Common myeloid progenitor, CD34-positive (primary cell): Measurements from ENCODE around the gene TENM3.

ENCODE experiments used
- CTCF ChIA-PET: fragments of 350-600 bp; sonication (Branson Sonifier 250); formaldehyde crosslinking; loops from one replicate; lab custom pipeline; 2021; ENCODE audit warnings: antibody characterized with exemption; lab: Charles Lee
- POLR2A ChIA-PET: fragments of 350-600 bp; sonication (Branson Sonifier 250); formaldehyde crosslinking; loops from one replicate; lab custom pipeline; 2021; ENCODE audit warnings: antibody characterized with exemption; lab: Charles Lee
- DNase-seq, 3 donors: peaks; one replicate each; pipeline versions ENCODE4 v3.0.0 to v3.0.0-alpha.2; 2013
- H3K27ac ChIP-seq, 2 experiments: 1 replicate in 1 of 2; 2 replicates in 1 of 2; pipeline ENCODE4 v1.7.0; 2013; ENCODE audit warnings: inconsistent platforms in 2 of 2, low read length in 2 of 2, mild to moderate bottlenecking in 2 of 2, low read depth in 1 of 2, moderate library complexity in 1 of 2; ENCODE audit not compliant: severe bottlenecking in 2 of 2, insufficient read depth in 1 of 2, poor library complexity in 1 of 2
- H3K27me3 ChIP-seq, 5 experiments: replicated peaks in 2 of 5; 1 replicate in 3 of 5; 2 replicates in 2 of 5; pipeline versions ENCODE4 v1.6.1 to v1.7.0; 2013; ENCODE audit warnings: low read length in 4 of 5, mild to moderate bottlenecking in 2 of 5, moderate library complexity in 2 of 5, inconsistent platforms in 1 of 5; ENCODE audit not compliant: insufficient read depth in 5 of 5, control insufficient read depth in 4 of 5
- H3K36me3 ChIP-seq, 4 experiments: 1 replicate in 2 of 4; 2 replicates in 2 of 4; pipeline versions ENCODE4 v1.6.1 to v1.7.0; 2013; ENCODE audit warnings: low read length in 3 of 4, control low read depth in 1 of 4, mild to moderate bottlenecking in 1 of 4; ENCODE audit not compliant: control insufficient read depth in 4 of 4, insufficient read depth in 4 of 4
- H3K4me1 ChIP-seq, 4 experiments: 1 replicate in 3 of 4; 2 replicates in 1 of 4; pipeline versions ENCODE4 v1.6.1 to v1.7.1; 2013; ENCODE audit warnings: low read length in 3 of 4, mild to moderate bottlenecking in 3 of 4, control low read depth in 1 of 4, inconsistent platforms in 1 of 4, moderate library complexity in 1 of 4; ENCODE audit not compliant: control insufficient read depth in 4 of 4, insufficient read depth in 4 of 4; ENCODE audit errors: control extremely low read depth in 1 of 4
- H3K4me3 ChIP-seq, 7 experiments: 1 replicate in 4 of 7; 2 replicates in 3 of 7; pipeline versions ENCODE4 v1.5.1 to v1.7.0; 2013; ENCODE audit warnings: mild to moderate bottlenecking in 7 of 7, low read length in 6 of 7, moderate library complexity in 6 of 7, inconsistent platforms in 2 of 7, low read depth in 2 of 7, control low read depth in 1 of 7; ENCODE audit not compliant: insufficient read depth in 4 of 7, control insufficient read depth in 1 of 7; ENCODE audit errors: extremely low read depth in 1 of 7
- H3K9me3 ChIP-seq, 5 experiments: 1 replicate in 4 of 5; 2 replicates in 1 of 5; pipeline versions ENCODE4 v1.6.1 to v1.7.1; 2013; ENCODE audit warnings: low read length in 4 of 5, mild to moderate bottlenecking in 2 of 5, inconsistent platforms in 1 of 5, low read depth in 1 of 5, moderate library complexity in 1 of 5; ENCODE audit not compliant: control insufficient read depth in 4 of 5, insufficient read depth in 2 of 5; ENCODE audit errors: control extremely low read depth in 1 of 5
- WGBS: methylation state at CpG from one replicate; pipeline ENCODE4 v1.1.5; 2013; ENCODE audit not compliant: insufficient coverage; 5-methylcytosine and 5-hydroxymethylcytosine counted together

Gene TENM3

DNA sequence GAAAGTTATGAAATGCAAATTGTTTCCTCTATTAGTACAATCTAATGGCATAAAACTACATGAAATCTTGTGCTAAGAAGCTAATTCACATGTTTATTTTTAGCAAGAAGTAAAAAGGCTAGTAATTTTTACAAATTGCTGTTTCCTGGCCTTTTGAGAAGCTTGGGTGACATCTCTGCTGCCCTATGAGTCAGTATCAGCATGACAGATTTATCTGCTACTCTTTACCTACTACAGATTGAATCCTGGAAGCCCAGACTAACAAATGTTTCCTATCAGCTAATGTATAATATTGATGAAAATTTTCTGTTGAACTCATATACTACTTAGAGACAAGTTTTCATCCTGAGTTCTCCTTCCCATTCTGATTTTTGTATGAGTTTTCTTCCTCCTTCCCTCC, 441.6 kb downstream of the TENM3 start:
- H3K36me3 ChIP-seq = no peaks in the 10 kb centered on the region
- ChIA-PET POLR2A (interaction anchor here (0.7 kb wide), 1 partner anchor 154 kb away, joined by 5 read pairs; no protein-coding TSS in a partner anchor), CTCF (no interaction called here)
- DNase-seq = no peak
- H3K9me3 ChIP-seq = no peaks in the 10 kb centered on the region
- H3K4me3 ChIP-seq = no peak overlapping the region
- peaks cover 0 to 7% (median 0%) of the 10 kb centered on the region in 5 experiments for H3K27me3 ChIP-seq
- no peak overlapping the region for H3K27ac ChIP-seq
- H3K4me1 ChIP-seq = no peaks in the 10 kb centered on the region

DNA sequence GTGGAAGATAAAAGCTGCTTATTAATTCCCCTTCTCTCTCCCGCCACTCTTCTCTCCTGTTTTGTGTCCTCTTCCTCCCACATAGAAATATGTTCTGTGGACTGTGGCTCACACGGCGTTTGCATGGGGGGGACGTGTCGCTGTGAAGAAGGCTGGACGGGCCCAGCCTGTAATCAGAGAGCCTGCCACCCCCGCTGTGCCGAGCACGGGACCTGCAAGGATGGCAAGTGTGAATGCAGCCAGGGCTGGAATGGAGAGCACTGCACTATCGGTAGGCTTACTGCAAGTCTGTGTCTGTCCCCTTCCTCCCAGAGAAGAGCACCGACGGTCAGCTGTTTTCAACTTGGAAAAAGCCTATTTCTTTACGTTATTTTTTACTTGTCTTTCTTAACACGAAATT, 444.9 kb downstream of the TENM3 start:
- H3K4me3 ChIP-seq = no peak overlapping the region
- no peak overlapping the region for H3K27ac ChIP-seq
- POLR2A ChIA-PET = no interaction called here
- H3K27me3 ChIP-seq = peaks cover 0 to 7% (median 1%) of the 10 kb centered on the region in 5 experiments
- 73% methylated on average over 7 of the region's 14 CpGs for WGBS
- no peak for DNase-seq
- no peaks in the 10 kb centered on the region for H3K36me3 ChIP-seq
- H3K9me3 ChIP-seq = no peaks in the 10 kb centered on the region
- H3K4me1 ChIP-seq = no peaks in the 10 kb centered on the region
- CTCF ChIA-PET = no interaction called here

DNA sequence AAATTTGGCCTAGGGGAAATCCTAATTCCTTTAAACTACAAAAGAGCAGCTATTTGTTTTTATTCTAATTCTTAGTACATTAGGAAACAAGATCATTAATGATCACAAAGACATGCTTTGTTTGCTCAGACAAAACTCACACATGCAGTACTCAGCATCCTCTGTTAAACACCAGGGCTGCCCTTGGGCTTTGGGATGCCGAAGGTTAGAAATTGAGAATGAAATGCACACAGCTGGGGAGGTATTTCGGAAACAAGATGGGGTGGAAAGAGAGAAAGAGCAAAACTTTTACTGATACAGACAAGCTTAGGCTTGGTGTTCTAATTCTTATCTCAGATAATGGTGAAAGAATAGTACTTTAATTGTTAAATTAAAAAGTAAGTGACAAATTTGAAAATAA, 451.3 kb downstream of the TENM3 start:
- Histone ChIP-seq H3K27me3 (peaks cover 0 to 2% (median 0%) of the 10 kb centered on the region in 5 experiments), H3K4me1 (no peaks in the 10 kb centered on the region), H3K9me3 (no peaks in the 10 kb centered on the region), H3K4me3 (no peak overlapping the region), H3K27ac (no peak overlapping the region), H3K36me3 (no peaks in the 10 kb centered on the region)
- POLR2A ChIA-PET = no interaction called here
- no peak for DNase-seq
- WGBS = 93% methylated on average over 2 of the region's 2 CpGs
- CTCF ChIA-PET = no interaction called here

DNA sequence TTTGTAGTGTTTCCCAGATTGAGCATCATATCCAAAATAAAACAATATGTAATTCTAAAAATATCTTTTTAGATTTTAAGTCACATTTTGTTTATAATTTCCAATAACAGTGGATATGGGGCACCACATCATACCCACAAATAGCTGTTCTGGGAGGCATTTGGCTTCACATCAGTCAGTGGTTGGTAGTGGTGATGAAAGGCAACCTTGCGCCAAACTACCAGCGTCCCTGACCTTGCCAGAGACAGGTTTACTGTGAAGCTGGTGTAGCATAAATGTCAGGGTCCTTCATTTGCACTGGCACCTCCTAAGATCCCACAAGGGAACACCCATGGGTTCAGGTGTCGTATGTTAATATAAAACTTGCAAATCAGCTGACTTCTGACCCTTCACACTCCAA, 451.8 kb downstream of the TENM3 start:
- ChIA-PET POLR2A (no interaction called here), CTCF (no interaction called here)
- Histone ChIP-seq H3K4me3 (no peak overlapping the region), H3K27ac (no peak overlapping the region), H3K36me3 (no peaks in the 10 kb centered on the region), H3K9me3 (no peaks in the 10 kb centered on the region), H3K27me3 (peaks cover 0 to 2% (median 0%) of the 10 kb centered on the region in 5 experiments), H3K4me1 (no peaks in the 10 kb centered on the region)
- WGBS = 100% methylated on average over 2 of the region's 3 CpGs
- no peak for DNase-seq

DNA sequence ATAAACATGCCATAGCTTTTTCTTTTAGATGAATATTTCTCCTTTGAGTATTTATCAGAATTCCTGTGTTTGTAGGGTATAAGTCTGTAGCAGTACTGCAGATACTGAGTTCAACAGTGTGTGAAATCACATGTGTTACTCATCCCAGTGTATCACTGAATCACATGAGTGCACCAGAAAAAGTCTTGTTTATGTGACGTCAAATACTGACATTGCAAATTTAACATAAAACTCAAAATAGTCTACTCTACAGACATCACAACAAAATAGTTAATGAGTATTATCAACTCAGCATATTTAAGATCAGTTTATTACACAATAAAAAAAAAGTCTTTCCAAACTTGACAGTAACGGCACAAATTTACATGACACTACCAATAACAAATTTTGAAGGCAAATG, 452.6 kb downstream of the TENM3 start:
- no peaks in the 10 kb centered on the region for H3K9me3 ChIP-seq
- no peak overlapping the region for H3K4me3 ChIP-seq
- ChIA-PET POLR2A (no interaction called here), CTCF (no interaction called here)
- H3K27me3 ChIP-seq = peaks cover 0 to 2% (median 0%) of the 10 kb centered on the region in 5 experiments
- no peaks in the 10 kb centered on the region for H3K36me3 ChIP-seq
- no peak for DNase-seq
- H3K27ac ChIP-seq = no peak overlapping the region
- no peaks in the 10 kb centered on the region for H3K4me1 ChIP-seq
- no CpG with 5 or more reads among the region's 2 CpGs for WGBS

DNA sequence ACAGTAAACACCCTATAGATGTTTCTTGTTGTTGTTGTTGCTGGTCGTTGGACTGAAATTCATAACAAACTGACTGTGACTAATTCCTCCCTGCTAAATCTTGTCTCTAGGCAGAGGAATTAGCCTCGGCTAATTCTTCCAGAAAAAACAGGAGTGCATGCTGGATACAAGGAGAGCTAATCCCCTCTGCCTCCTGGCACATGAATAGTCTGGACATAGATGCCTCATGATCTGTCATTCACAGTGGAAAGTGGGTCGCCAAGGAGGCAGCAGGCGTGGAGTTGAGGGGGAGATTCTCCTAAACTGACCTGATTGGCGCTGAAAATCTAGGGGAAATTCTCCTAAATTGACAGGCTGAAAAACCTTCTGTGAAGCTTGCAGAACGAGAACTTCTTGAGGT, 453.9 kb downstream of the TENM3 start:
- H3K9me3 ChIP-seq = no peaks in the 10 kb centered on the region
- H3K27me3 ChIP-seq = peaks cover 0 to 2% (median 0%) of the 10 kb centered on the region in 5 experiments
- H3K27ac ChIP-seq = no peak overlapping the region
- ChIA-PET POLR2A (no interaction called here), CTCF (no interaction called here)
- 95% methylated on average over 6 of the region's 6 CpGs for WGBS
- no peaks in the 10 kb centered on the region for H3K36me3 ChIP-seq
- no peak overlapping the region for H3K4me3 ChIP-seq
- no peak for DNase-seq
- no peaks in the 10 kb centered on the region for H3K4me1 ChIP-seq

DNA sequence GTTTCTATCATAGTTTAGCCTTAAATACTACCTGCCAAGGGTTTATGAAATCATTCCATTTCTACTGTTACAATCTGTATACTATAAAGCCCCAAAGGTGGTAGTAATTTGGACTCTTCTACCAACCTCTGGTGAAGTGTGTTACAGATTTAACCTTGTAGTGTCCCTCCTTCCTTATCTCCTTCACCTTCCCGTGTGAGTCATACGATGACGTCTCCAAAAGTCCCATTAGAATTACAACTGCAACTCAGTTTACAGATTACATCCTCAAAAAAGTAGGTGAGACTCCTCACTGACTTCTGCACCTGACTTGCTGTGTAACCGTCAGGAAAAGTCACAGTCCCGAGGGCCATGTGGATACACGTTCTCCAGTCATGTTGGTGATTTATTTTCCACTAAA, 455.0 kb downstream of the TENM3 start:
- Histone ChIP-seq H3K4me3 (no peak overlapping the region), H3K4me1 (no peaks in the 10 kb centered on the region), H3K27ac (no peak overlapping the region), H3K27me3 (no peaks in the 10 kb centered on the region), H3K36me3 (no peaks in the 10 kb centered on the region), H3K9me3 (no peaks in the 10 kb centered on the region)
- ChIA-PET CTCF (no interaction called here), POLR2A (no interaction called here)
- 100% methylated on average over 3 of the region's 6 CpGs for WGBS
- DNase-seq = no peak
